Astrocyte of the spinal cord (primary cell): ENCODE measurements around the gene SF3B4.

Experiments used
- DNase-seq: peaks from one replicate; pipeline ENCODE4 v3.0.0; 2011; ENCODE audit warnings: low read depth, low spot score
- H3K4me3 ChIP-seq: 2 replicates; pipeline ENCODE4 v1.5.1; 2011; ENCODE audit warnings: low read depth, mild to moderate bottlenecking, low read length, moderate library complexity
- in situ Hi-C: cut with HindIII; loops from 2 replicates; pipeline ENCODE4 v1.10.0; 2017; ENCODE audit warnings: low sequenced_read_pairs
- TF ChIP-seq, protein P1 (sequence below): IDR thresholded peaks from 2 replicates; pipeline ENCODE4 v1.5.1; 2012; ENCODE audit warnings: low read depth, mild to moderate bottlenecking, low read length, inconsistent platforms

The SF3B4 gene

DNA sequence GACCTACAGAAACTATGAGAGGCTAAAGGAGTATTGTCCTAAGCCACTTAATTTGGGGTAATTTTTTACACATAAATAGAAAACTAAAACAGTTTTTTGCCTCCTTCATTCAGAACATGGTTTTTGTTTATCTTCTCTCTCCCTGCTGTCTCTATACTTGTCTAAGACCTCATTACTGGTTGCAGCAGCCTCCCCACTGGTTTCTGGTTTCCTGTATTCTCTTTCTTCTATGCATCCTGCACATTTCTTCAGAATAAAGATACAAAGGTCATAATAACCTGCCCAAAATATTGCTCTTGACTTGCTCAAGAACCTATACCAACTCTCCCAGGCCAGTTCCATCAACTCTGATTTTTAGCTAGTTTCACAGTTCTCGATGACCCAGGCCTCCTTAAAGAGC lies 48.0 kb downstream of the SF3B4 start:
- TF ChIP-seq, protein P1, sequence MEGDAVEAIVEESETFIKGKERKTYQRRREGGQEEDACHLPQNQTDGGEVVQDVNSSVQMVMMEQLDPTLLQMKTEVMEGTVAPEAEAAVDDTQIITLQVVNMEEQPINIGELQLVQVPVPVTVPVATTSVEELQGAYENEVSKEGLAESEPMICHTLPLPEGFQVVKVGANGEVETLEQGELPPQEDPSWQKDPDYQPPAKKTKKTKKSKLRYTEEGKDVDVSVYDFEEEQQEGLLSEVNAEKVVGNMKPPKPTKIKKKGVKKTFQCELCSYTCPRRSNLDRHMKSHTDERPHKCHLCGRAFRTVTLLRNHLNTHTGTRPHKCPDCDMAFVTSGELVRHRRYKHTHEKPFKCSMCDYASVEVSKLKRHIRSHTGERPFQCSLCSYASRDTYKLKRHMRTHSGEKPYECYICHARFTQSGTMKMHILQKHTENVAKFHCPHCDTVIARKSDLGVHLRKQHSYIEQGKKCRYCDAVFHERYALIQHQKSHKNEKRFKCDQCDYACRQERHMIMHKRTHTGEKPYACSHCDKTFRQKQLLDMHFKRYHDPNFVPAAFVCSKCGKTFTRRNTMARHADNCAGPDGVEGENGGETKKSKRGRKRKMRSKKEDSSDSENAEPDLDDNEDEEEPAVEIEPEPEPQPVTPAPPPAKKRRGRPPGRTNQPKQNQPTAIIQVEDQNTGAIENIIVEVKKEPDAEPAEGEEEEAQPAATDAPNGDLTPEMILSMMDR: no peak
- H3K4me3 ChIP-seq: no peak overlapping the region
- no peak for DNase-seq
- in situ Hi-C loops: no loop called here

DNA sequence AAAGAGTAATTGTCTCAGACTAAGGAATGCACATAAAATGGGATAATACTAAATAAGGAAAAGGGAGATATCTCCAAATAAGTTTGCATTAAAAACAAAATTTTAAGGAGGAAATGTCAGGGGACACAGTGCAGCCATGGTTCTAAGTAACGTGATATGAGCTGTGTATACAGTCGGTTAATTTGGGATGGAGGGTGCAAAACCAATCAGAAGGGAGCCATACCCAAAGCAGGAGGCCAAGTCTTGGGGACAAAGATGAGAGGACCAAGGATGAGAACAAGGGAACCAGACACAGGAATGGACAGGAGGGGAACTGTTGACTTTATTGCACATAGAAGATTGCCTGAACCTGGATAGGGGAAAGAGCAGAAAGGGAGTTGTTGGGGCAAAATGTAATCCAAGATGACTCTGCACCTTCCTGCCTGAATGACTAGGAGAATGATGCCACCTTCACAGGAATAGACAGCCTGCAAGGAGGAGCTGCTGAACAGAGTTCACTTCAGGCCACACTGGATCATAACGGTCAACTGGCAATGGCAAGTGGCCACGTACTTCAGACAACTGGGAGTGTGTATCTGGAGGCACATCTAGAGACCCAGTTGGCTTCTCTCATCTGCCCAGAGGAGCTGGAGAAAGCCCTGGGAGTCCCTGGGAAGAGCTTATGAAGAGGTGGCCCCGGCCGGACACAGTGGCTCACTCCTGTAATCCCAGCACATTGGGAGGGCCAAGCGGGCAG lies 50.2 kb downstream of the SF3B4 start:
- H3K4me3 ChIP-seq: no peak overlapping the region
- in situ Hi-C loops: no loop called here
- TF ChIP-seq, protein P1: no peak
- no peak for DNase-seq
